Nephron progenitor cell (in vitro differentiated cells): ENCODE data around the gene CCDC88C.

Source experiments
- DNase-seq: peaks from one replicate; pipeline ENCODE4 v3.0.0; 2021
- H3K27ac Mint-ChIP-seq: 2 replicates; pipeline ENCODE4 v1.8.0; 2021; ENCODE audit warnings: mild to moderate bottlenecking, moderate library complexity, mixed read lengths
- H3K27me3 Mint-ChIP-seq: 2 replicates; pipeline ENCODE4 v1.8.0; 2021; ENCODE audit warnings: mild to moderate bottlenecking, low read depth, mixed read lengths; ENCODE audit not compliant: poor library complexity
- H3K36me3 Mint-ChIP-seq: 2 replicates; pipeline ENCODE4 v1.8.0; 2021; ENCODE audit warnings: low read depth, mixed read lengths
- H3K4me1 Mint-ChIP-seq: 2 replicates; pipeline ENCODE4 v1.8.0; 2021; ENCODE audit warnings: mixed read lengths
- H3K4me3 Mint-ChIP-seq: 2 replicates; pipeline ENCODE4 v1.8.0; 2021; ENCODE audit warnings: mild to moderate bottlenecking, moderate library complexity, mixed read lengths
- H3K9me3 Mint-ChIP-seq: 2 replicates; pipeline ENCODE4 v1.8.0; 2021; ENCODE audit warnings: mild to moderate bottlenecking, moderate library complexity, mixed read lengths
- CTCF ChIP-seq: fragments of 200-600 bp; sonication (generic); IDR thresholded peaks from 2 replicates; pipeline ENCODE4 v1.5.0; 2021; ENCODE audit warnings: antibody characterized with exemption

The CCDC88C gene

DNA sequence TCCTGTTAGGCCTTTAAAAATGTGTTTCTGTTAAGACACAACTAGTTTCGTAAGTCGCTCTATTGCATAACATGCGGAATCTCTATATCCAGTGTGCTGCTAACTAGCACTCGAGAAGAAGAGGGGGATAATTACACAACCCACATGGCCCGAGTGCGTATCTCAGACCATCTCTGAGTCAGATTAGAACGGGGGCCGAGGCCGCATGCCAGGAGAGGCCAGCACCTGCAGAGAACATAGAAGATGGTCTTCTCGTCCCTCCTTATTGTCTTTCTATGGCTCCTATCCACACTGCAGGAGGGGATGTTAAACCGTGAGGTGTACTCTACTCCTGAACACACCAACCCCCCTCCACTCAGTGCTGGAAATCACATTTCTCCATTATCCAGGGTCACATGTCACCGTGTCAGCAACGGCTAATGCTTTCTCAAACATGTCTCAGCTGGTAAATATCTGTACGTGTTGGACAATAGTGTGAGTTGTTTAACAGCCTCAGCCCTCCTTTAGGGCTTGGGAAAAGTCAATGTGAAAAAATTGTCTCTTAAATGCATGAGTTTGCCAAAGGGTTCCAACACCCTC is 56.3 kb downstream of the CCDC88C start:
- Mint-ChIP-seq H3K27me3 (peaks cover 5% of the 10 kb centered on the region), H3K4me3 (no peak overlapping the region), H3K9me3 (no peaks in the 10 kb centered on the region), H3K4me1 (peaks cover 60% of the 10 kb centered on the region), H3K36me3 (peaks cover 18% of the 10 kb centered on the region), H3K27ac (peak overlapping the region; percentile 57)
- no peak for TF ChIP-seq CTCF
- no peak for DNase-seq

- Mint-ChIP-seq H3K36me3 (peaks cover 18% of the 10 kb centered on the region), H3K4me1 (peaks cover 65% of the 10 kb centered on the region), H3K9me3 (no peaks in the 10 kb centered on the region), H3K27ac (no peak overlapping the region), H3K27me3 (no peaks in the 10 kb centered on the region), H3K4me3 (no peak overlapping the region)
- no peak for DNase-seq
- TF ChIP-seq CTCF = no peak
Observed at GRCh38 chr14:91360490-91361232, 57.0 kb downstream of the CCDC88C start.

DNA sequence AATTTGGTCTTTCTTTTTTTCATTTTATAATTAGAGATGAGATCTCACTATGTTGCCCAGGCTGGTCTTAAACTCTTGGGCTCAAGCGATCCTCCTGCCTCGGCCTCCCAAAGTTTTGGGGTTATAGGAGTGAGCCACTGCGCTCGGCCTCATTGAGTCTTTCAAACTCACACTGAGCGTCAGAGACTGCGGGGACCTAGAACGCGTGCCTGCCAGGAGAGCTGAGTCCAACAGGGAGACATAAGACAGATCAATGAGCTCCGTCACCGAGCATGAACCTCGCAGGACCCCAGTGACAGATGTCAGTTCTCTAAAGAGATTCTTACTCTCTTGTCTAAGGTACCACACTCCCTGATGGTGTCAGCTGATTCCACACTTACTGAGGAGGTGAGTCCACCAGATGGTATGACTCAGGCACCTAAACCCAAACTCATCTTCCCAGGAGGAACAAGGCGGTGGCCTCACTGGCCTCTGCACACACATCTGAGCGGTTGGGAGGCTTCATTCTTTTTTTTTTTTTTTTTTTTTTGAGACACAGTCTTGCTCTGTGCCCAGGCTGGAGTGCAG is 58.9 kb downstream of the CCDC88C start:
- H3K36me3 Mint-ChIP-seq = peaks cover 18% of the 10 kb centered on the region
- no peaks in the 10 kb centered on the region for H3K27me3 Mint-ChIP-seq
- DNase-seq = no peak
- H3K4me1 Mint-ChIP-seq = peaks cover 76% of the 10 kb centered on the region
- no peaks in the 10 kb centered on the region for H3K9me3 Mint-ChIP-seq
- no peak for TF ChIP-seq CTCF
- no peak overlapping the region for H3K27ac Mint-ChIP-seq
- H3K4me3 Mint-ChIP-seq = no peak overlapping the region

DNA sequence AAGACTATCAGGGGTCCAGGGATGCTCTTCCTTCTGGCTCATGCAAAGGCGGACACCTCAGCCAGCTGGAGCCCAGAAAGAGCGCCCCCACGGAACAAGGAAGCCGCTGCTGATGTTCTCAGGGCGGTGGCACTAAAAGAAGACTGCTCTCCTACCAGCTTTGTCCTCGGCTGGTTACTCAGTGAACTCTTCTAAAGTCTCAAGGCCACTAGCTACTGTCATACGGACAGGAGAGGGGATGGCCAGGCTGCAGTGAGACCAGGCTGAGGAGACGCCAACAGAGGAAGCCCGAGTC is 59.6 kb downstream of the CCDC88C start:
- DNase-seq = no peak
- Mint-ChIP-seq H3K27me3 (no peaks in the 10 kb centered on the region), H3K4me3 (no peak overlapping the region), H3K27ac (no peak overlapping the region), H3K36me3 (peaks cover 18% of the 10 kb centered on the region), H3K9me3 (no peaks in the 10 kb centered on the region), H3K4me1 (peaks cover 83% of the 10 kb centered on the region)
- TF ChIP-seq CTCF = no peak

DNA sequence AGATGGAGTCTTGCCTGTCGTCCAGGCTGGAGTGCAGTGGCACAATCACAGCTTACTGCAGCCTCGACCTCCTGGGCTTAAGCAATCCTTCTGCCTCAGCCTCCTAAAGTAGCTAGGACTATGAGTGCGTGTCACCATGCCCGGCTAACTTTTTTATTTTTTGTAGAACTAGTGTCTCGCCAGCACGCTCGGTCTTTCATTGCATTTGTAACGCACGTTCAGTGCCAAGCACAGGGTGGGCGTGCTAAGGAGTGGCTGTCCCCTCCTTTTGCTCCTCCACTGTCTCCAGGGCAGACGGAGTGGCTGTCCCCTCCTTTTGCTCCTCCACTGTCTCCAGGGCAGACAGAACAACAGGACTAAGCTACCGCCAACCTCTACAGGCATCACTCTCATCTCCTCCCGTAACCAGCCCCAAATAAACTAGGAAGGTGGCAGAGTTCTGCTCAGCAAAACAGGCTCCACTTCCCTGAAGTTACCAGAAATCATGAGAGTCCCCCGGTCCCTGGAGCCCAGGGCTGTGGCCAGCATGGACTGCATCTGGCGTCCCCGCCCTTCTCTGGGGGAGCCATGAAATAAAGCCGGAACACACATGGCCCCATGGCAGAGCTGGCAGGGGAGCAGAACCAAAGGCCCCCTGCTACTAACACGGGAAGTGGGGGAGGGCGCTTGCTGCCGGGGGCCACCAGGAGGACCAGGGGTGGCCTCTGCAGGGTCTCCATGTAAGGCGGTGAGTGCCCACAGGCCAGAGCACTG is 60.2 kb downstream of the CCDC88C start:
- no peak for DNase-seq
- no peaks in the 10 kb centered on the region for H3K27me3 Mint-ChIP-seq
- peaks cover 88% of the 10 kb centered on the region for H3K4me1 Mint-ChIP-seq
- H3K9me3 Mint-ChIP-seq = no peaks in the 10 kb centered on the region
- no peak overlapping the region for H3K27ac Mint-ChIP-seq
- no peak for TF ChIP-seq CTCF
- no peak overlapping the region for H3K4me3 Mint-ChIP-seq
- H3K36me3 Mint-ChIP-seq = peaks cover 18% of the 10 kb centered on the region
